Testis (tissue), 2 donors: Measurements from ENCODE around the gene PNPLA5.

ENCODE experiments used
- POLR2A ChIP-seq: fragments of 450-650 bp; IDR thresholded peaks from one replicate; pipeline ENCODE4 v1.6.1; 2017; ENCODE audit warnings: antibody characterized with exemption, mild to moderate bottlenecking, moderate library complexity
- TF ChIP-seq, protein P1 (sequence below), 3 experiments: fragments of 450-650 bp in 2 of 3; fragments of 200-600 bp in 1 of 3; sonication (generic) in 1 of 3; IDR thresholded peaks; one replicate each; pipeline ENCODE4 v1.5.1; 2016 to 2019; ENCODE audit warnings: antibody characterized with exemption in 3 of 3, mild to moderate bottlenecking in 2 of 3, moderate library complexity in 1 of 3

DNA sequence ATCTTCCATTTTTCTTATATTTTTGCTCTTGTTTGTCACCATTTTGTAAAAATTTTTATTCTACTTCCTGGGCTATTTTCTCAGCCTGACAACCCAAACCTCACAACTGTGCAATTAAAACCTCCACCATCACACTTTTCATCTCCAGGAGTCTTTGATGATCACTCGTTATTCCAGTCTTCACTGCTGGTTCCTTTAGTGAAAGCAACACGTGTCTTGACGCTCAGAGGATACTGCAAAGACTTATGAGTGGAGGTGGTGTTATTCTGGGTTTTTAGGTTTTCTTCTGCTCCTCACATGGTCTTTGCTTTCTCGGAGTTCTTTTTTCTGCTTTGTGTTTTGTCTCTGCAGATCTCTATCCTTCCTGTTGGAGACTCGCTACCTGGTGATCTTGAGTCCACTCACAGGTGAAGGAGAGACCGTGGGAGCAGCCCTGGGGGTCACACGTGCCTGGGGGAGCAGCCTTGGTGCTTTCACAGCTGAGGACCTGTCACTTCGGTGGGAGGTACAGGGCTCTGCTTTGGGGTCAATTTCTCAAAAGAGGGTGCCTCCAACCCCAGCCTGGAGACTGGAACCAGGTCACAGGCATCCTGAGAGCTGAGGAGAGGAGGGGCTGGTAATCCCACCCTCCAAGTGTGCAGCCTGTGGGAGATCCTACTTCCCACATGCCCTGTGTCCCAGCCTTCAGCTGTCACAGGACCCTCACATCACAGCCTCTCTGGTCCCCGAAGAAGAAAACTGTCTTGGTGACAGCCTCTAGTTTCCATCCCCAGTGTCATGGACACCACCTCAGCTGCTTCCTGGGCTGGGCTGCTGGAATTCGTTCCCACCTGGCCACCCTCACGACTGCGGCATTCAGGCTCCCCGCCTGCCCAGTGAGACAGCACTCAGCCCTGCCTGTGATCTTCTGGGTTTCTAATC, 40.5 kb downstream of the PNPLA5 start:
- no peak for TF ChIP-seq POLR2A
- TF ChIP-seq, protein P1, sequence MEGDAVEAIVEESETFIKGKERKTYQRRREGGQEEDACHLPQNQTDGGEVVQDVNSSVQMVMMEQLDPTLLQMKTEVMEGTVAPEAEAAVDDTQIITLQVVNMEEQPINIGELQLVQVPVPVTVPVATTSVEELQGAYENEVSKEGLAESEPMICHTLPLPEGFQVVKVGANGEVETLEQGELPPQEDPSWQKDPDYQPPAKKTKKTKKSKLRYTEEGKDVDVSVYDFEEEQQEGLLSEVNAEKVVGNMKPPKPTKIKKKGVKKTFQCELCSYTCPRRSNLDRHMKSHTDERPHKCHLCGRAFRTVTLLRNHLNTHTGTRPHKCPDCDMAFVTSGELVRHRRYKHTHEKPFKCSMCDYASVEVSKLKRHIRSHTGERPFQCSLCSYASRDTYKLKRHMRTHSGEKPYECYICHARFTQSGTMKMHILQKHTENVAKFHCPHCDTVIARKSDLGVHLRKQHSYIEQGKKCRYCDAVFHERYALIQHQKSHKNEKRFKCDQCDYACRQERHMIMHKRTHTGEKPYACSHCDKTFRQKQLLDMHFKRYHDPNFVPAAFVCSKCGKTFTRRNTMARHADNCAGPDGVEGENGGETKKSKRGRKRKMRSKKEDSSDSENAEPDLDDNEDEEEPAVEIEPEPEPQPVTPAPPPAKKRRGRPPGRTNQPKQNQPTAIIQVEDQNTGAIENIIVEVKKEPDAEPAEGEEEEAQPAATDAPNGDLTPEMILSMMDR (IDR thresholded peaks at IDR 0.05): no peak
